GM23338 (cell line): ENCODE results near the gene MANEAL. TPM values are rescaled to one million over a fixed set of nuclear protein-coding genes. Genes with fewer than 3 reads are reported as not detected.
A peak's percentile ranks its signal among the peaks of the same experiment; 100 is the strongest.

Source experiments
- ATAC-seq: fragments of 200-7000 bp; cut with Tn5 transposase; 3 replicates; pipeline ENCODE4 v1.9.1; 2020
- DNase-seq: peaks from one replicate; pipeline ENCODE4 v3.0.0-alpha.2; 2015; ENCODE audit warnings: low spot score
- H2AFZ ChIP-seq: fragments of 200-600 bp; sonication (generic); 2 replicates; pipeline ENCODE4 v1.8.0; 2016; ENCODE audit warnings: antibody characterized with exemption, mild to moderate bottlenecking, moderate library complexity
- H3F3A ChIP-seq: fragments of 200-600 bp; sonication (generic); replicated peaks from 2 replicates; pipeline ENCODE4 v1.8.0; 2017; ENCODE audit warnings: antibody characterized with exemption, mixed run types, low read depth
- H3K27ac ChIP-seq: fragments of 200-600 bp; sonication (generic); 2 replicates; pipeline ENCODE4 v1.6.1; 2016; ENCODE audit warnings: low read depth
- H3K27me3 ChIP-seq: fragments of 200-600 bp; sonication (generic); 2 replicates; pipeline ENCODE4 v1.8.0; 2016; ENCODE audit warnings: mild to moderate bottlenecking, mixed run types, moderate library complexity; ENCODE audit not compliant: insufficient read depth
- H3K36me3 ChIP-seq: fragments of 200-600 bp; sonication (generic); 2 replicates; pipeline ENCODE4 v1.8.0; 2016; ENCODE audit warnings: mild to moderate bottlenecking; ENCODE audit not compliant: insufficient read depth
- H3K4me1 ChIP-seq: fragments of 200-600 bp; sonication (generic); 2 replicates; pipeline ENCODE4 v1.8.0; 2016; ENCODE audit warnings: mild to moderate bottlenecking, moderate library complexity; ENCODE audit not compliant: insufficient read depth
- H3K4me2 ChIP-seq: fragments of 200-600 bp; sonication (generic); 2 replicates; pipeline ENCODE4 v1.7.1; 2017; ENCODE audit warnings: mixed run types
- H3K4me3 ChIP-seq: fragments of 200-600 bp; sonication (generic); 2 replicates; pipeline ENCODE4 v1.6.1; 2016; ENCODE audit warnings: mixed run types
- H3K79me2 ChIP-seq: fragments of 200-600 bp; sonication (generic); replicated peaks from 2 replicates; pipeline ENCODE4 v1.8.0; 2017; ENCODE audit warnings: mild to moderate bottlenecking; ENCODE audit not compliant: insufficient read depth
- H3K9me2 ChIP-seq: fragments of 200-600 bp; sonication (generic); 2 replicates; pipeline ENCODE4 v1.8.0; 2017; ENCODE audit not compliant: insufficient read depth
- H4K20me1 ChIP-seq: fragments of 200-600 bp; sonication (generic); replicated peaks from 2 replicates; pipeline ENCODE4 v1.8.0; 2017; ENCODE audit warnings: mild to moderate bottlenecking; ENCODE audit not compliant: insufficient read depth
- H3K27ac Mint-ChIP-seq: 2 replicates; pipeline ENCODE4 v1.8.0; 2020; ENCODE audit warnings: inconsistent platforms, mild to moderate bottlenecking, moderate library complexity, mixed read lengths
- H3K27me3 Mint-ChIP-seq: 3 replicates; pipeline ENCODE4 v1.8.0; 2022; ENCODE audit warnings: low read depth, mild to moderate bottlenecking, moderate library complexity, mixed read lengths, inconsistent platforms; ENCODE audit not compliant: insufficient read depth, poor library complexity
- H3K36me3 Mint-ChIP-seq: 3 replicates; pipeline ENCODE4 v1.8.0; 2021; ENCODE audit warnings: low read depth, mild to moderate bottlenecking, inconsistent platforms, moderate library complexity, mixed read lengths
- H3K4me1 Mint-ChIP-seq: 3 replicates; pipeline ENCODE4 v1.8.0; 2020; ENCODE audit warnings: mild to moderate bottlenecking, inconsistent platforms, mixed read lengths
- H3K4me3 Mint-ChIP-seq: 3 replicates; pipeline ENCODE4 v1.8.0; 2021; ENCODE audit warnings: moderate library complexity, mild to moderate bottlenecking, inconsistent platforms, mixed read lengths
- H3K9me3 Mint-ChIP-seq: 3 replicates; pipeline ENCODE4 v1.8.0; 2020; ENCODE audit warnings: moderate library complexity, mild to moderate bottlenecking, inconsistent platforms, mixed read lengths
- CREB1 ChIP-seq: fragments of 250-450 bp; sonication (Bioruptor Pico); IDR thresholded peaks from 2 replicates; pipeline ENCODE4 v1.5.0; 2020; ENCODE audit warnings: low read depth, mild to moderate bottlenecking, moderate library complexity
- CTCF ChIP-seq, 2 experiments: fragments of 200-600 bp in 1 of 2; sonication (generic) in 1 of 2; conservative IDR thresholded peaks; 2 replicates each; pipeline versions ENCODE4 v1.5.1 to v1.6.1; 2016 to 2017; ENCODE audit warnings: antibody characterized with exemption in 2 of 2, low read depth in 2 of 2, mild to moderate bottlenecking in 2 of 2, moderate library complexity in 1 of 2
- JUNB ChIP-seq: IDR thresholded peaks from one replicate; pipeline ENCODE4 v1.6.1; 2016; ENCODE audit warnings: antibody characterized with exemption; ENCODE audit not compliant: unreplicated experiment
- NANOG ChIP-seq: IDR thresholded peaks from 2 replicates; pipeline ENCODE4 v1.6.1; 2016; ENCODE audit warnings: antibody characterized with exemption, borderline replicate concordance
- POLR2AphosphoS5 ChIP-seq: IDR thresholded peaks from 2 replicates; pipeline ENCODE4 v1.6.1; 2016; ENCODE audit warnings: antibody characterized with exemption, low read depth
- REST ChIP-seq: IDR thresholded peaks from one replicate; pipeline ENCODE4 v1.6.1; 2018; ENCODE audit warnings: antibody characterized with exemption; ENCODE audit not compliant: unreplicated experiment
- polyA plus RNA-seq: library from polyadenylated mRNA; unstranded; fragments of >200 nt; fragmentation: Nextera tagmentation; extraction: Ambion mirVana; gene quantifications from 2 replicates; pipeline ENCODE4 v1.2.1, GENCODE V29; 2016
- total RNA-seq: library from RNA; depleted of rRNA; stranded (reverse); fragments of >200 nt; shearing (Covaris generic); gene quantifications from 2 replicates; pipeline ENCODE4 v1.2.3, GENCODE V29; 2014
- TF ChIP-seq, protein P1 (sequence below): IDR thresholded peaks from 2 replicates; pipeline ENCODE4 v1.6.1; 2016; ENCODE audit warnings: antibody characterized with exemption
- TF ChIP-seq, protein P2 (sequence below): fragments of 250-450 bp; sonication (Bioruptor Pico); IDR thresholded peaks from 2 replicates; pipeline ENCODE4 v1.5.0; 2020; ENCODE audit warnings: mild to moderate bottlenecking, moderate library complexity

The MANEAL gene
- total and polyA plus RNA-seq, 2 experiments from 2014 or later: 2.3 to 8.1 TPM

GRCh38 chr1:37763791-37764413, 29.7 kb upstream of the MANEAL start:
- no peaks in the 10 kb centered on the region for H3K9me3 Mint-ChIP-seq
- H3K27me3 Mint-ChIP-seq: peaks cover 59% of the 10 kb centered on the region

GRCh38 chr1:37764414-37764825, 29.2 kb upstream of the MANEAL start:
- peaks cover 62% of the 10 kb centered on the region for H3K27me3 Mint-ChIP-seq
- H3K4me1 ChIP-seq: peaks cover 19% of the 10 kb centered on the region
- no peak overlapping the region for H2AFZ ChIP-seq
- peak overlapping the region; percentile 74 for H3K4me3 Mint-ChIP-seq
- no peaks in the 10 kb centered on the region; the same call in 1 of the 2 replicates for H4K20me1 ChIP-seq
- 0 out of 2 replicates have a peak, but pooled peaks cover 2% of the 10 kb centered on the region for H3F3A ChIP-seq
- H3K36me3 Mint-ChIP-seq: no peaks in the 10 kb centered on the region
- ATAC-seq (peak; percentile 76), DNase-seq (peak; percentile 95)
- H3K4me1 Mint-ChIP-seq: peaks cover 28% of the 10 kb centered on the region
- no peaks in the 10 kb centered on the region for H3K79me2 ChIP-seq
- peak overlapping the region; percentile 93 for H3K4me2 ChIP-seq
- H3K36me3 ChIP-seq: no peaks in the 10 kb centered on the region
- H3K4me3 ChIP-seq: peak overlapping the region; percentile 66
- no peaks in the 10 kb centered on the region for H3K9me3 Mint-ChIP-seq
- H3K27me3 ChIP-seq: peaks cover 91% of the 10 kb centered on the region
- no peak overlapping the region for H3K27ac Mint-ChIP-seq
- no peak overlapping the region for H3K27ac ChIP-seq
- H3K9me2 ChIP-seq: no peaks in the 10 kb centered on the region
- TF ChIP-seq CTCF (conservative IDR thresholded peaks at IDR 0.05; ENCODE audit: low read depth in 2 of 2): no peak
- peak; percentile 64 for TF ChIP-seq CREB1 (CRISPR knock-in tag)
- TF ChIP-seq, protein P1, sequence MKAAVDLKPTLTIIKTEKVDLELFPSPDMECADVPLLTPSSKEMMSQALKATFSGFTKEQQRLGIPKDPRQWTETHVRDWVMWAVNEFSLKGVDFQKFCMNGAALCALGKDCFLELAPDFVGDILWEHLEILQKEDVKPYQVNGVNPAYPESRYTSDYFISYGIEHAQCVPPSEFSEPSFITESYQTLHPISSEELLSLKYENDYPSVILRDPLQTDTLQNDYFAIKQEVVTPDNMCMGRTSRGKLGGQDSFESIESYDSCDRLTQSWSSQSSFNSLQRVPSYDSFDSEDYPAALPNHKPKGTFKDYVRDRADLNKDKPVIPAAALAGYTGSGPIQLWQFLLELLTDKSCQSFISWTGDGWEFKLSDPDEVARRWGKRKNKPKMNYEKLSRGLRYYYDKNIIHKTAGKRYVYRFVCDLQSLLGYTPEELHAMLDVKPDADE: no peak
- TF ChIP-seq, protein P2, sequence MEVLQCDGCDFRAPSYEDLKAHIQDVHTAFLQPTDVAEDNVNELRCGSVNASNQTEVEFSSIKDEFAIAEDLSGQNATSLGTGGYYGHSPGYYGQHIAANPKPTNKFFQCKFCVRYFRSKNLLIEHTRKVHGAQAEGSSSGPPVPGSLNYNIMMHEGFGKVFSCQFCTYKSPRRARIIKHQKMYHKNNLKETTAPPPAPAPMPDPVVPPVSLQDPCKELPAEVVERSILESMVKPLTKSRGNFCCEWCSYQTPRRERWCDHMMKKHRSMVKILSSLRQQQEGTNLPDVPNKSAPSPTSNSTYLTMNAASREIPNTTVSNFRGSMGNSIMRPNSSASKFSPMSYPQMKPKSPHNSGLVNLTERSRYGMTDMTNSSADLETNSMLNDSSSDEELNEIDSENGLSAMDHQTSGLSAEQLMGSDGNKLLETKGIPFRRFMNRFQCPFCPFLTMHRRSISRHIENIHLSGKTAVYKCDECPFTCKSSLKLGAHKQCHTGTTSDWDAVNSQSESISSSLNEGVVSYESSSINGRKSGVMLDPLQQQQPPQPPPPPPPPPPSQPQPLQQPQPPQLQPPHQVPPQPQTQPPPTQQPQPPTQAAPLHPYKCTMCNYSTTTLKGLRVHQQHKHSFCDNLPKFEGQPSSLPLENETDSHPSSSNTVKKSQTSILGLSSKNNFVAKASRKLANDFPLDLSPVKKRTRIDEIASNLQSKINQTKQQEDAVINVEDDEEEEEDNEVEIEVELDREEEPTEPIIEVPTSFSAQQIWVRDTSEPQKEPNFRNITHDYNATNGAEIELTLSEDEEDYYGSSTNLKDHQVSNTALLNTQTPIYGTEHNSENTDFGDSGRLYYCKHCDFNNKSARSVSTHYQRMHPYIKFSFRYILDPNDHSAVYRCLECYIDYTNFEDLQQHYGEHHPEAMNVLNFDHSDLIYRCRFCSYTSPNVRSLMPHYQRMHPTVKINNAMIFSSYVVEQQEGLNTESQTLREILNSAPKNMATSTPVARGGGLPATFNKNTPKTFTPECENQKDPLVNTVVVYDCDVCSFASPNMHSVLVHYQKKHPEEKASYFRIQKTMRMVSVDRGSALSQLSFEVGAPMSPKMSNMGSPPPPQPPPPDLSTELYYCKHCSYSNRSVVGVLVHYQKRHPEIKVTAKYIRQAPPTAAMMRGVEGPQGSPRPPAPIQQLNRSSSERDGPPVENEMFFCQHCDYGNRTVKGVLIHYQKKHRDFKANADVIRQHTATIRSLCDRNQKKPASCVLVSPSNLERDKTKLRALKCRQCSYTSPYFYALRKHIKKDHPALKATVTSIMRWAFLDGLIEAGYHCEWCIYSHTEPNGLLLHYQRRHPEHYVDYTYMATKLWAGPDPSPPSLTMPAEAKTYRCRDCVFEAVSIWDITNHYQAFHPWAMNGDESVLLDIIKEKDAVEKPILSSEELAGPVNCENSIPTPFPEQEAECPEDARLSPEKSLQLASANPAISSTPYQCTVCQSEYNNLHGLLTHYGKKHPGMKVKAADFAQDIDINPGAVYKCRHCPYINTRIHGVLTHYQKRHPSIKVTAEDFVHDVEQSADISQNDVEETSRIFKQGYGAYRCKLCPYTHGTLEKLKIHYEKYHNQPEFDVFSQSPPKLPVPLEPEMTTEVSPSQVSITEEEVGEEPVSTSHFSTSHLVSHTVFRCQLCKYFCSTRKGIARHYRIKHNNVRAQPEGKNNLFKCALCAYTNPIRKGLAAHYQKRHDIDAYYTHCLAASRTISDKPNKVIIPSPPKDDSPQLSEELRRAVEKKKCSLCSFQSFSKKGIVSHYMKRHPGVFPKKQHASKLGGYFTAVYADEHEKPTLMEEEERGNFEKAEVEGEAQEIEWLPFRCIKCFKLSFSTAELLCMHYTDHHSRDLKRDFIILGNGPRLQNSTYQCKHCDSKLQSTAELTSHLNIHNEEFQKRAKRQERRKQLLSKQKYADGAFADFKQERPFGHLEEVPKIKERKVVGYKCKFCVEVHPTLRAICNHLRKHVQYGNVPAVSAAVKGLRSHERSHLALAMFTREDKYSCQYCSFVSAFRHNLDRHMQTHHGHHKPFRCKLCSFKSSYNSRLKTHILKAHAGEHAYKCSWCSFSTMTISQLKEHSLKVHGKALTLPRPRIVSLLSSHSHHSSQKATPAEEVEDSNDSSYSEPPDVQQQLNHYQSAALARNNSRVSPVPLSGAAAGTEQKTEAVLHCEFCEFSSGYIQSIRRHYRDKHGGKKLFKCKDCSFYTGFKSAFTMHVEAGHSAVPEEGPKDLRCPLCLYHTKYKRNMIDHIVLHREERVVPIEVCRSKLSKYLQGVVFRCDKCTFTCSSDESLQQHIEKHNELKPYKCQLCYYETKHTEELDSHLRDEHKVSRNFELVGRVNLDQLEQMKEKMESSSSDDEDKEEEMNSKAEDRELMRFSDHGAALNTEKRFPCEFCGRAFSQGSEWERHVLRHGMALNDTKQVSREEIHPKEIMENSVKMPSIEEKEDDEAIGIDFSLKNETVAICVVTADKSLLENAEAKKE (CRISPR knock-in tag): no peak
- TF ChIP-seq JUNB: no peak
- peak; percentile 98 for TF ChIP-seq REST
- TF ChIP-seq NANOG: no peak

More at GRCh38 chr1:37763791-37764413, 29.7 kb upstream of the MANEAL start:
- Histone ChIP-seq H3K27ac (no peak overlapping the region), H3K9me2 (no peaks in the 10 kb centered on the region), H3F3A (0 out of 2 replicates have a peak, but pooled peaks cover 2% of the 10 kb centered on the region), H3K4me2 (peak overlapping the region; percentile 93), H4K20me1 (no peaks in the 10 kb centered on the region; the same call in 1 of the 2 replicates), H3K36me3 (no peaks in the 10 kb centered on the region), H3K79me2 (no peaks in the 10 kb centered on the region), H3K4me3 (peak overlapping the region; percentile 66; the same call in 1 of the 2 replicates), H3K4me1 (peaks cover 19% of the 10 kb centered on the region), H3K27me3 (peaks cover 91% of the 10 kb centered on the region), H2AFZ (no peak overlapping the region)
- H3K36me3 Mint-ChIP-seq: no peaks in the 10 kb centered on the region
- H3K4me3 Mint-ChIP-seq: peak overlapping the region; percentile 74
- H3K4me1 Mint-ChIP-seq: peaks cover 28% of the 10 kb centered on the region
- H3K27ac Mint-ChIP-seq: no peak overlapping the region
- ATAC-seq (no peak), DNase-seq (no peak)
- TF ChIP-seq JUNB (no peak), NANOG (no peak), POLR2AphosphoS5 (no peak)
